Esophagus squamous epithelium (tissue), 5 donors: ENCODE data around the gene CPE. TPM values are rescaled to one million over a fixed set of nuclear protein-coding genes. Genes with fewer than 3 reads are reported as not detected.
A peak's percentile ranks its signal among the peaks of the same experiment; 100 is the strongest.

Experiments used
- DNase-seq: peaks from one replicate; lab custom pipeline; 2025; lab: John Stamatoyannopoulos, UW
- H3K27ac ChIP-seq, 4 donors: fragments of 200-600 bp; sonication (generic); one replicate each; pipeline ENCODE4 v1.5.1; 2016 to 2019; ENCODE audit warnings: mild to moderate bottlenecking in 1 of 4
- H3K27me3 ChIP-seq, 4 donors: fragments of 200-600 bp; sonication (generic); 1 replicate in 3 of 4; 2 replicates in 1 of 4; pipeline versions ENCODE4 v1.5.1 to v1.6.0; 2017 to 2021; ENCODE audit warnings: antibody characterized with exemption in 1 of 4
- H3K36me3 ChIP-seq, 3 donors: fragments of 200-600 bp; sonication (generic); one replicate each; pipeline ENCODE4 v1.5.1; 2016 to 2019
- H3K4me1 ChIP-seq, 3 donors: fragments of 200-600 bp; sonication (generic); one replicate each; pipeline ENCODE4 v1.5.1; 2017 to 2019
- H3K4me3 ChIP-seq, 4 donors: fragments of 200-600 bp; sonication (generic); 1 replicate in 3 of 4; 2 replicates in 1 of 4; pipeline ENCODE4 v1.5.1; 2016 to 2019; ENCODE audit warnings: mild to moderate bottlenecking in 2 of 4, moderate library complexity in 1 of 4
- H3K9me3 ChIP-seq, 3 donors: fragments of 200-600 bp; sonication (generic); one replicate each; pipeline ENCODE4 v1.5.1; 2016 to 2019
- POLR2A ChIP-seq, 4 donors: fragments of 450-650 bp; IDR thresholded peaks; one replicate each; pipeline ENCODE4 v1.6.1; 2017; ENCODE audit warnings: antibody characterized with exemption in 4 of 4, mild to moderate bottlenecking in 4 of 4, moderate library complexity in 3 of 4
- WGBS, 2 donors: methylation state at CpG; one replicate each; pipeline ENCODE4 v1.1.5; 2018; 5-methylcytosine and 5-hydroxymethylcytosine counted together
- intact Hi-C: fragments of 100-400 bp; cut with DNase I; formaldehyde crosslinking; loops from one replicate; pipeline ENCODE4 v1.15.0; 2022
- total RNA-seq, 4 donors: library from RNA; depleted of rRNA; stranded (reverse); fragments of >200 nt; gene quantifications; one replicate each; pipeline ENCODE4 v1.1.0, GENCODE V29; 2016
- TF ChIP-seq, protein P1 (sequence below), 6 experiments: fragments of 450-650 bp in 4 of 6; fragments of 200-600 bp in 2 of 6; sonication (generic) in 2 of 6; IDR thresholded peaks; one replicate each; pipeline ENCODE4 v1.5.1; 2016 to 2019; ENCODE audit warnings: antibody characterized with exemption in 6 of 6, mild to moderate bottlenecking in 4 of 6, moderate library complexity in 4 of 6
- donor health status: DM: yes; HTN: yes; CAD: no.

Gene CPE
- total RNA-seq, 4 donors from 2014 or later = 6.6 to 50.4 (median 24.1) TPM

DNA sequence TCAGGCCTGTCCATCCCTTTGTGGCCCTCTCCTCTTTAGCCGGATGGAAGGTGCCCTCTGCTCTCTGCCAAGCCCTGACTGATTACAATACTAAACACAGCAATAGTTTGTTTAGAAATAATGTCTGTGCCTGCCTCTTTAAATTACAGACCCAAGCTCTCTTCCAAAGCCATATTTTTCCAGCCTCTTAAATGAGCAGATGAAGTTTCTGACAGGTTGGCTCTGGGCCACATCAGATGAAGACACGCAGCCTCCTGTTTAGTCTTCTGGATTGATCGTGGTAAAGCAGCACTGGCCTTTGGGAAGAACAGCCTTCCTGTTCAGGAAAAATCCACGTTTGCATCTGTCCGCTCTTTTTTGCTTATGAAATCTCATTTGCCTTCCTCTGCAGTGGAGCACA lies 133.6 kb downstream of the CPE start:
- 23 to 37% methylated on average over 5 of the region's 5 CpGs for WGBS, 2 donors

DNA sequence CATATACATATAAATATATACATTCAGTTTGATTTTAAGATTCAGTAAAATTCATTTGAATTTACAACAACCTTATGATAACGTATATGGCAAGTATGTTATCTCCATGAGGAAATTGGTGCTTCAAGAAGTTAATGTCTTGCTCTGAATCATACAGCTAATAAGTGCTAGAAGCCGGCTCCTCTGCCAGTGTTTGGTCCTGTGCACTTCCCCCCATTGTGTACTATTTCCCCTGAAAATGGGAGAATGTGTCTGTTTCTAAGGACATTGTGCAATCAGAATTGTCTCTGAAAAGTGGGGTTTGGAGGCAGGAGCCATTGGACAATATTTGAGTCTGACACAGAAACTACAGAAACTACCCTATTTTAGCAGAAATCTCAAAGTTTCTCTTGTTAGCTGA lies 135.9 kb downstream of the CPE start:
- no peaks in the 10 kb centered on the region for H3K36me3 ChIP-seq
- no peak overlapping the region for H3K4me3 ChIP-seq
- H3K27ac ChIP-seq = no peak overlapping the region
- intact Hi-C loops = no loop called here
- H3K4me1 ChIP-seq = peaks cover 0 to 69% (median 21%) of the 10 kb centered on the region in 3 donors
- TF ChIP-seq POLR2A (IDR thresholded peaks at IDR 0.05) = no peak
- TF ChIP-seq, protein P1, sequence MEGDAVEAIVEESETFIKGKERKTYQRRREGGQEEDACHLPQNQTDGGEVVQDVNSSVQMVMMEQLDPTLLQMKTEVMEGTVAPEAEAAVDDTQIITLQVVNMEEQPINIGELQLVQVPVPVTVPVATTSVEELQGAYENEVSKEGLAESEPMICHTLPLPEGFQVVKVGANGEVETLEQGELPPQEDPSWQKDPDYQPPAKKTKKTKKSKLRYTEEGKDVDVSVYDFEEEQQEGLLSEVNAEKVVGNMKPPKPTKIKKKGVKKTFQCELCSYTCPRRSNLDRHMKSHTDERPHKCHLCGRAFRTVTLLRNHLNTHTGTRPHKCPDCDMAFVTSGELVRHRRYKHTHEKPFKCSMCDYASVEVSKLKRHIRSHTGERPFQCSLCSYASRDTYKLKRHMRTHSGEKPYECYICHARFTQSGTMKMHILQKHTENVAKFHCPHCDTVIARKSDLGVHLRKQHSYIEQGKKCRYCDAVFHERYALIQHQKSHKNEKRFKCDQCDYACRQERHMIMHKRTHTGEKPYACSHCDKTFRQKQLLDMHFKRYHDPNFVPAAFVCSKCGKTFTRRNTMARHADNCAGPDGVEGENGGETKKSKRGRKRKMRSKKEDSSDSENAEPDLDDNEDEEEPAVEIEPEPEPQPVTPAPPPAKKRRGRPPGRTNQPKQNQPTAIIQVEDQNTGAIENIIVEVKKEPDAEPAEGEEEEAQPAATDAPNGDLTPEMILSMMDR (IDR thresholded peaks at IDR 0.05) = no peak
- no peaks in the 10 kb centered on the region for H3K27me3 ChIP-seq
- WGBS, 2 donors = 76 to 78% methylated on average over 2 of the region's 2 CpGs
- DNase-seq = no peak
- H3K9me3 ChIP-seq = no peaks in the 10 kb centered on the region

More for the DNA sequence above, 133.6 kb downstream of the CPE start:
- DNase-seq = no peak
- Histone ChIP-seq H3K27me3 (no peaks in the 10 kb centered on the region), H3K36me3 (no peaks in the 10 kb centered on the region), H3K9me3 (no peaks in the 10 kb centered on the region), H3K4me1 (peaks cover 2 to 53% (median 18%) of the 10 kb centered on the region in 3 donors), H3K27ac (no peak overlapping the region), H3K4me3 (no peak overlapping the region)
- no peak for TF ChIP-seq POLR2A (IDR thresholded peaks at IDR 0.05)
- TF ChIP-seq, protein P1 (IDR thresholded peaks at IDR 0.05) = no peak
- intact Hi-C loops = no loop called here

DNA sequence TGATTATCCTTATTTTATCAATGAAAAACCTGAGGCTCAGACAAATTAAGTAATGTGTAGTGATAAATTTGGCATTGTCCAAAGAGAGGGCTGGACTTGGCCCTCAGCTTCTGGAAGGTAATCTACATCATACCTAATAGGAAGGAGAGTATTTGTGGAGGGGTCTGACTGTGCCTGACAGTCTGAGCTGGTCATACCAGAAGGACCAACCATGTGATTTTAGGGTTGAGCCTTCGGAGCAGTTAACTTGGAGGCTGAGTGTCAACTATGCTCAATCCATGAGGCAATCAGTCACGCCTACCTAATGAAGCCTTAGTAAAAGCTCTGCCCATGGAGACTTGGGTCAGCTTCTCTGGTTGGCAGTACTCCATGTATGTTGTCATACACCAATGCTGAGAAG lies 136.4 kb downstream of the CPE start:
- no peaks in the 10 kb centered on the region for H3K27me3 ChIP-seq
- intact Hi-C loops = no loop called here
- H3K9me3 ChIP-seq = no peaks in the 10 kb centered on the region
- TF ChIP-seq POLR2A (IDR thresholded peaks at IDR 0.05) = no peak
- TF ChIP-seq, protein P1 (IDR thresholded peaks at IDR 0.05) = no peak
- WGBS, 2 donors = 73 to 95% methylated on average over 1 to 2 of the region's 2 CpGs
- DNase-seq = no peak
- peaks cover 0 to 74% (median 21%) of the 10 kb centered on the region in 3 donors for H3K4me1 ChIP-seq
- H3K36me3 ChIP-seq = no peaks in the 10 kb centered on the region
- H3K27ac ChIP-seq = no peak overlapping the region
- H3K4me3 ChIP-seq = no peak overlapping the region

DNA sequence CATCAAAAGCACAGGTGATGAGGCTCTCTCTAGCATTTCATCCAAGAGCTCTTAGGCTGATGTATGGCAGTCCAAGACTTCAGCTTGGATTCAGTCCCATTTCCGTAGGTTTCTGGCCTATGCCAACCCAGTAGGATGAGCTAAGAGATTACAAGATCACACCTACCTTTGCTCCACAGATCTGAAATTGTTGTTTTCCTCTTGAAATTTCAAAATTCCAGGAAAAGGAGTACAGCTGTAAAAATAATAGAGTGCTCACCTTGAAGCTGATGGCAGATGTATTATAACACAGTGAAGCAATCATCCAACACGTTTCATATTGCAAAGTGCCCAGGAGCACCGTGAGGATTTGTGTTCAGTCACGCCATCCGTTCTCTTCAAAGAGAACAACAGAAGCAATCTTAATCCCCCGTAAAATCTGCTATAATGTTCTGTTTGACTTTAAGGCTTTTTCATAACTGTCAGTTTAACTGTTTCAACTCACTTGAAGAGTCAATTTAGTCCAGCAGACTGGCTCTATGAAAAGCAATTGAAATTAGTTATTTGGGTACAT lies 137.5 kb downstream of the CPE start:
- DNase-seq = no peak
- Histone ChIP-seq H3K27ac (peak overlapping the region in 1 of 4 donors; percentile 6), H3K4me1 (peaks cover 0 to 84% (median 21%) of the 10 kb centered on the region in 3 donors), H3K36me3 (no peaks in the 10 kb centered on the region), H3K4me3 (no peak overlapping the region), H3K27me3 (no peaks in the 10 kb centered on the region), H3K9me3 (no peaks in the 10 kb centered on the region)
- intact Hi-C loops = no loop called here
- 35 to 36% methylated on average over 6 of the region's 6 CpGs for WGBS, 2 donors
- TF ChIP-seq POLR2A (IDR thresholded peaks at IDR 0.05) = no peak
- TF ChIP-seq, protein P1 (IDR thresholded peaks at IDR 0.05) = no peak

DNA sequence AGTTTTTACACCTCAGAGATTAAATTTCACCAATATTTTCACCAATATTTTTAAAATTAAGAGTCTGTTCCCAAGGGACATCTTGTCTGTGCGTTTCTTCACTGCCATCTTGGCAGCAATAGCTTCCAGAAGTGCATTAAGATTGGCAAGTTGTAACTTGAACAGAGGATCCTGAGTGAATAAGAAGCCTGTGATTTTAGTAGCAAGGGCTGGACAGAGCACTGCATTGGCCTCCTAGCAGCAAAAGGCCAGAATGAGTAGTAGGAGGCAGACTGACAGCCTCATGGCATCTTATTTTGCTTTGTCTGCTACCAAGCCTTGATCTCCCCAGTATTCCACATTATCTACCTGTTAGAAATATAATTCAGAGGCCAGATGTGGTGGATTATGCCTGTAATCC lies 138.4 kb downstream of the CPE start:
- Histone ChIP-seq H3K27me3 (no peaks in the 10 kb centered on the region), H3K4me3 (no peak overlapping the region), H3K4me1 (peaks cover 0 to 83% (median 21%) of the 10 kb centered on the region in 3 donors), H3K9me3 (no peaks in the 10 kb centered on the region), H3K27ac (no peak overlapping the region), H3K36me3 (no peaks in the 10 kb centered on the region)
- intact Hi-C loops = no loop called here
- DNase-seq = no peak
- WGBS, 2 donors = 8 to 43% methylated on average over 1 of the region's 1 CpG
- TF ChIP-seq, protein P1 (IDR thresholded peaks at IDR 0.05) = no peak
- TF ChIP-seq POLR2A (IDR thresholded peaks at IDR 0.05) = no peak
